Testis (tissue), 2 donors: ENCODE measurements around the gene YY1.

Experiments
- POLR2A ChIP-seq: fragments of 450-650 bp; IDR thresholded peaks from one replicate; pipeline ENCODE4 v1.6.1; 2017; ENCODE audit warnings: antibody characterized with exemption, mild to moderate bottlenecking, moderate library complexity
- TF ChIP-seq, protein P1 (sequence below), 3 experiments: fragments of 450-650 bp in 2 of 3; fragments of 200-600 bp in 1 of 3; sonication (generic) in 1 of 3; IDR thresholded peaks; one replicate each; pipeline ENCODE4 v1.5.1; 2016 to 2019; ENCODE audit warnings: antibody characterized with exemption in 3 of 3, mild to moderate bottlenecking in 2 of 3, moderate library complexity in 1 of 3

DNA sequence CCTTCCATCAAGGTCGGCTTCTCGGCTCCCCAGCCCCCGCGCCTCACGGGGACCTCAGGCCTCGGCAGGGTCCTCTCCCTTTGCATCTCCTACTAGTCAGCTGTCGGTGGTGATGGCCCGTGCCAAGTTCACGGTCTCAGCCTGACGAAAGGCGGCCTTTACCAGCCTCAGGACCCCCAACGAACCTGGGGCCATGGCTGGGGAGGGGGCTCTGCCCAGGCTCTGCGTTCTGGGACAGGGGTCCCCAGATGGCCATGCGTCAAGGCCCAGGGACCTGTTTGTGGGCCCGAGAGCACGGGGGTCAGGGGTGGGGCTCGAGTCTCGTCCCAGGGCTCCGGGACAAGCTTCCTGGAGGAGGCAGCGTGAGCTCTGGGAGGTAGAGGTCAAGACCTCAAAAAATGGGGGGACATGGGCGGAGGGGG lies 46.7 kb upstream of the YY1 start:
- TF ChIP-seq, protein P1, sequence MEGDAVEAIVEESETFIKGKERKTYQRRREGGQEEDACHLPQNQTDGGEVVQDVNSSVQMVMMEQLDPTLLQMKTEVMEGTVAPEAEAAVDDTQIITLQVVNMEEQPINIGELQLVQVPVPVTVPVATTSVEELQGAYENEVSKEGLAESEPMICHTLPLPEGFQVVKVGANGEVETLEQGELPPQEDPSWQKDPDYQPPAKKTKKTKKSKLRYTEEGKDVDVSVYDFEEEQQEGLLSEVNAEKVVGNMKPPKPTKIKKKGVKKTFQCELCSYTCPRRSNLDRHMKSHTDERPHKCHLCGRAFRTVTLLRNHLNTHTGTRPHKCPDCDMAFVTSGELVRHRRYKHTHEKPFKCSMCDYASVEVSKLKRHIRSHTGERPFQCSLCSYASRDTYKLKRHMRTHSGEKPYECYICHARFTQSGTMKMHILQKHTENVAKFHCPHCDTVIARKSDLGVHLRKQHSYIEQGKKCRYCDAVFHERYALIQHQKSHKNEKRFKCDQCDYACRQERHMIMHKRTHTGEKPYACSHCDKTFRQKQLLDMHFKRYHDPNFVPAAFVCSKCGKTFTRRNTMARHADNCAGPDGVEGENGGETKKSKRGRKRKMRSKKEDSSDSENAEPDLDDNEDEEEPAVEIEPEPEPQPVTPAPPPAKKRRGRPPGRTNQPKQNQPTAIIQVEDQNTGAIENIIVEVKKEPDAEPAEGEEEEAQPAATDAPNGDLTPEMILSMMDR (IDR thresholded peaks at IDR 0.05) = no peak
- TF ChIP-seq POLR2A = no peak
